Measurements from ENCODE around the gene YJEFN3.
A peak's percentile ranks its signal among the peaks of the same experiment; 100 is the strongest.

Gene YJEFN3

GRCh38 chr19:19489804-19490204, 38.9 kb upstream of the YJEFN3 start:
- Histone ChIP-seq H2BK15ac (ENCODE audit: low read length) (no peak overlapping the region), H4K8ac (ENCODE audit: low read depth, low read length) (no peak overlapping the region), H3K23ac (ENCODE audit: low read depth, low read length, poor library complexity) (no peak overlapping the region), H3K4me1 (ENCODE audit: control insufficient read depth in 2 of 2, insufficient read depth in 1 of 2, low read depth in 1 of 2, low read length in 2 of 2) (peaks cover 28 to 35% of the 10 kb centered on the region in 2 donors), H3K4me3 (ENCODE audit: low read length in 2 of 2) (no peak overlapping the region), H3K9me3 (replicated peaks in 1 of 2; ENCODE audit: control insufficient read depth in 2 of 2, insufficient read depth in 1 of 2, low read depth in 1 of 2, low read length in 2 of 2) (no peaks in the 10 kb centered on the region), H3K27ac (replicated peaks; ENCODE audit: low read length) (peak overlapping the region; percentile 64), H2BK12ac (ENCODE audit: low read length) (no peak overlapping the region), H3K4ac (ENCODE audit: low read length) (no peak overlapping the region), H2BK5ac (ENCODE audit: low read length) (no peak overlapping the region), H3K27me3 (ENCODE audit: control insufficient read depth in 3 of 3, insufficient read depth in 3 of 3, low read depth in 1 of 3, low read length in 3 of 3) (no peaks in the 10 kb centered on the region), H2BK120ac (ENCODE audit: low read depth, low read length) (no peak overlapping the region), H3K79me1 (ENCODE audit: low read depth, low read length) (peaks cover 27% of the 10 kb centered on the region), H3K4me2 (ENCODE audit: insufficient read depth, low read length, poor library complexity, severe bottlenecking) (no peak overlapping the region), H3K18ac (ENCODE audit: low read length) (peak overlapping the region; percentile 76), H3K14ac (ENCODE audit: low read length) (no peak overlapping the region), H3K36me3 (replicated peaks in 1 of 2; ENCODE audit: control insufficient read depth in 2 of 2, insufficient read depth in 2 of 2, low read length in 2 of 2) (peaks cover 28 to 62% of the 10 kb centered on the region in 2 donors), H3K9ac (ENCODE audit: low read depth, low read length, poor library complexity) (peak overlapping the region; percentile 55), H2AFZ (ENCODE audit: low read length) (no peak overlapping the region), H2AK5ac (ENCODE audit: low read depth, low read length) (peak overlapping the region; percentile 23), H4K91ac (ENCODE audit: low read depth, low read length, poor library complexity) (no peak overlapping the region)
- DNase-seq (ENCODE audit: low spot score), result no peak
- WGBS, 2 donors (ENCODE audit: extremely low coverage in 2 of 2, insufficient read length in 2 of 2, insufficient replicate concordance in 1 of 2), result no CpG with 5 or more reads among the region's 9 CpGs

GRCh38 chr19:19490214-19490968, 38.3 kb upstream of the YJEFN3 start:
- H3K79me1 ChIP-seq (ENCODE audit: low read depth, low read length), result peaks cover 25% of the 10 kb centered on the region
- no peak overlapping the region for H3K14ac ChIP-seq (ENCODE audit: low read length)
- no peak overlapping the region for H2BK5ac ChIP-seq (ENCODE audit: low read length)
- H4K91ac ChIP-seq (ENCODE audit: low read depth, low read length, poor library complexity), result no peak overlapping the region
- no peak overlapping the region for H4K8ac ChIP-seq (ENCODE audit: low read depth, low read length)
- H3K9ac ChIP-seq (ENCODE audit: low read depth, low read length, poor library complexity), result no peak overlapping the region
- H2BK15ac ChIP-seq (ENCODE audit: low read length), result no peak overlapping the region
- H3K23ac ChIP-seq (ENCODE audit: low read depth, low read length, poor library complexity), result no peak overlapping the region
- peaks cover 26 to 60% of the 10 kb centered on the region in 2 donors for H3K36me3 ChIP-seq (replicated peaks in 1 of 2; ENCODE audit: control insufficient read depth in 2 of 2, insufficient read depth in 2 of 2, low read length in 2 of 2)
- H3K4ac ChIP-seq (ENCODE audit: low read length), result no peak overlapping the region
- no peak overlapping the region for H2AK5ac ChIP-seq (ENCODE audit: low read depth, low read length)
- H2AFZ ChIP-seq (ENCODE audit: low read length), result no peak overlapping the region
- H3K4me3 ChIP-seq (ENCODE audit: low read length in 2 of 2), result no peak overlapping the region
- DNase-seq (ENCODE audit: low spot score), result peak; percentile 85
- H2BK12ac ChIP-seq (ENCODE audit: low read length), result no peak overlapping the region
- WGBS, 2 donors (ENCODE audit: extremely low coverage in 2 of 2, insufficient read length in 2 of 2, insufficient replicate concordance in 1 of 2), result no CpG with 5 or more reads among the region's 20 CpGs
- no peak overlapping the region for H3K18ac ChIP-seq (ENCODE audit: low read length)
- H3K27me3 ChIP-seq (ENCODE audit: control insufficient read depth in 3 of 3, insufficient read depth in 3 of 3, low read depth in 1 of 3, low read length in 3 of 3), result no peaks in the 10 kb centered on the region
- H3K4me2 ChIP-seq (ENCODE audit: insufficient read depth, low read length, poor library complexity, severe bottlenecking), result no peak overlapping the region
- H2BK120ac ChIP-seq (ENCODE audit: low read depth, low read length), result no peak overlapping the region
- peaks cover 28 to 35% of the 10 kb centered on the region in 2 donors for H3K4me1 ChIP-seq (ENCODE audit: control insufficient read depth in 2 of 2, insufficient read depth in 1 of 2, low read depth in 1 of 2, low read length in 2 of 2)
- H3K27ac ChIP-seq (replicated peaks; ENCODE audit: low read length), result peak overlapping the region; percentile 33
- no peaks in the 10 kb centered on the region for H3K9me3 ChIP-seq (replicated peaks in 1 of 2; ENCODE audit: control insufficient read depth in 2 of 2, insufficient read depth in 1 of 2, low read depth in 1 of 2, low read length in 2 of 2)

GRCh38 chr19:19491321-19492025, 37.2 kb upstream of the YJEFN3 start:
- no peak overlapping the region for H2BK15ac ChIP-seq (ENCODE audit: low read length)
- no peak overlapping the region for H2AFZ ChIP-seq (ENCODE audit: low read length)
- no peak overlapping the region for H3K14ac ChIP-seq (ENCODE audit: low read length)
- H3K4me2 ChIP-seq (ENCODE audit: insufficient read depth, low read length, poor library complexity, severe bottlenecking), result no peak overlapping the region
- H3K23ac ChIP-seq (ENCODE audit: low read depth, low read length, poor library complexity), result no peak overlapping the region
- peak overlapping the region; percentile 50 for H3K9ac ChIP-seq (ENCODE audit: low read depth, low read length, poor library complexity)
- WGBS, 2 donors (ENCODE audit: extremely low coverage in 2 of 2, insufficient read length in 2 of 2, insufficient replicate concordance in 1 of 2), result no CpG with 5 or more reads among the region's 15 CpGs
- no peak overlapping the region for H3K18ac ChIP-seq (ENCODE audit: low read length)
- H3K27ac ChIP-seq (replicated peaks; ENCODE audit: low read length), result no peak overlapping the region
- no peaks in the 10 kb centered on the region for H3K27me3 ChIP-seq (ENCODE audit: control insufficient read depth in 3 of 3, insufficient read depth in 3 of 3, low read depth in 1 of 3, low read length in 3 of 3)
- H2BK120ac ChIP-seq (ENCODE audit: low read depth, low read length), result no peak overlapping the region
- H3K9me3 ChIP-seq (replicated peaks in 1 of 2; ENCODE audit: control insufficient read depth in 2 of 2, insufficient read depth in 1 of 2, low read depth in 1 of 2, low read length in 2 of 2), result no peaks in the 10 kb centered on the region
- no peak overlapping the region for H4K91ac ChIP-seq (ENCODE audit: low read depth, low read length, poor library complexity)
- H3K4me1 ChIP-seq (ENCODE audit: control insufficient read depth in 2 of 2, insufficient read depth in 1 of 2, low read depth in 1 of 2, low read length in 2 of 2), result peaks cover 28 to 35% of the 10 kb centered on the region in 2 donors
- peaks cover 30% of the 10 kb centered on the region for H3K79me1 ChIP-seq (ENCODE audit: low read depth, low read length)
- H3K4me3 ChIP-seq (ENCODE audit: low read length in 2 of 2), result no peak overlapping the region
- no peak overlapping the region for H2AK5ac ChIP-seq (ENCODE audit: low read depth, low read length)
- no peak overlapping the region for H3K4ac ChIP-seq (ENCODE audit: low read length)
- H4K8ac ChIP-seq (ENCODE audit: low read depth, low read length), result no peak overlapping the region
- no peak for DNase-seq (ENCODE audit: low spot score)
- H2BK5ac ChIP-seq (ENCODE audit: low read length), result no peak overlapping the region
- H2BK12ac ChIP-seq (ENCODE audit: low read length), result no peak overlapping the region
- H3K36me3 ChIP-seq (replicated peaks in 1 of 2; ENCODE audit: control insufficient read depth in 2 of 2, insufficient read depth in 2 of 2, low read length in 2 of 2), result peaks cover 36 to 61% of the 10 kb centered on the region in 2 donors

GRCh38 chr19:19492026-19492610, 36.6 kb upstream of the YJEFN3 start:
- Histone ChIP-seq H3K9me3 (replicated peaks in 1 of 2; ENCODE audit: control insufficient read depth in 2 of 2, insufficient read depth in 1 of 2, low read depth in 1 of 2, low read length in 2 of 2) (no peaks in the 10 kb centered on the region), H2BK15ac (ENCODE audit: low read length) (no peak overlapping the region), H3K27ac (replicated peaks; ENCODE audit: low read length) (no peak overlapping the region), H2AK5ac (ENCODE audit: low read depth, low read length) (no peak overlapping the region), H3K14ac (ENCODE audit: low read length) (no peak overlapping the region), H4K91ac (ENCODE audit: low read depth, low read length, poor library complexity) (no peak overlapping the region), H3K4ac (ENCODE audit: low read length) (no peak overlapping the region), H2BK5ac (ENCODE audit: low read length) (no peak overlapping the region), H3K23ac (ENCODE audit: low read depth, low read length, poor library complexity) (no peak overlapping the region), H3K4me2 (ENCODE audit: insufficient read depth, low read length, poor library complexity, severe bottlenecking) (no peak overlapping the region), H2BK120ac (ENCODE audit: low read depth, low read length) (no peak overlapping the region), H3K27me3 (ENCODE audit: control insufficient read depth in 3 of 3, insufficient read depth in 3 of 3, low read depth in 1 of 3, low read length in 3 of 3) (no peaks in the 10 kb centered on the region), H4K8ac (ENCODE audit: low read depth, low read length) (no peak overlapping the region), H3K9ac (ENCODE audit: low read depth, low read length, poor library complexity) (peak overlapping the region; percentile 50), H3K36me3 (replicated peaks in 1 of 2; ENCODE audit: control insufficient read depth in 2 of 2, insufficient read depth in 2 of 2, low read length in 2 of 2) (peaks cover 41 to 61% of the 10 kb centered on the region in 2 donors), H3K79me1 (ENCODE audit: low read depth, low read length) (peaks cover 24% of the 10 kb centered on the region), H3K18ac (ENCODE audit: low read length) (no peak overlapping the region), H3K4me1 (ENCODE audit: control insufficient read depth in 2 of 2, insufficient read depth in 1 of 2, low read depth in 1 of 2, low read length in 2 of 2) (peaks cover 24 to 29% of the 10 kb centered on the region in 2 donors), H2BK12ac (ENCODE audit: low read length) (no peak overlapping the region), H3K4me3 (ENCODE audit: low read length in 2 of 2) (no peak overlapping the region), H2AFZ (ENCODE audit: low read length) (no peak overlapping the region)
- no CpG with 5 or more reads among the region's 21 CpGs for WGBS, 2 donors (ENCODE audit: extremely low coverage in 2 of 2, insufficient read length in 2 of 2, insufficient replicate concordance in 1 of 2)
- DNase-seq (ENCODE audit: low spot score), result no peak

Measured in neuronal stem cell (in vitro differentiated cells).